GM12878 (cell line): ENCODE measurements around the gene MN1. TPM values are rescaled to one million over a fixed set of nuclear protein-coding genes. Genes with fewer than 3 reads are reported as not detected.

Experiments used
- ATAC-seq: fragments of 200-7000 bp; cut with Tn5 transposase; 3 replicates; pipeline ENCODE4 v1.9.1; 2020; ENCODE audit warnings: mild to moderate bottlenecking, moderate library complexity
- BruUV-seq: library from RNA; stranded (reverse); fragments of 400-500 nt; replicated peaks from 2 replicates; lab custom pipeline; 2021; lab: Mats Ljungman, UMichigan
- CTCF ChIA-PET: fragments of 300-600 bp; sonication (Branson Sonifier 250); formaldehyde crosslinking; extraction: SDS; loops from one replicate; lab custom pipeline; 2021; ENCODE audit warnings: inconsistent platforms; lab: Yijun Ruan, JAX
- POLR2A ChIA-PET: fragments of 350-600 bp; formaldehyde crosslinking; extraction: SDS; loops from one replicate; lab custom pipeline; 2021; ENCODE audit warnings: inconsistent platforms; lab: Charles Lee
- RAD21 ChIA-PET: fragments of 300-600 bp; sonication (Branson Sonifier 250); formaldehyde crosslinking; loops from one replicate; lab custom pipeline; 2023; ENCODE audit warnings: antibody characterized with exemption; ENCODE audit not compliant: unreplicated experiment; lab: Charles Lee
- SMC1A ChIA-PET: fragments of 300-600 bp; sonication (Branson Sonifier 250); formaldehyde crosslinking; loops from one replicate; lab custom pipeline; 2023; ENCODE audit not compliant: unreplicated experiment, uncharacterized antibody; lab: Charles Lee
- DNase-seq: peaks from one replicate; pipeline ENCODE4 v3.0.0-alpha.2; 2011; ENCODE audit warnings: low read depth, low spot score
- FAIRE-seq: peaks from 3 replicates; lab custom pipeline; 2011; peaks lifted over from hg19 to GRCh38; lab: Jason Lieb, UNC
- H2AFZ ChIP-seq: 2 replicates; pipeline ENCODE4 v1.6.0; 2011; ENCODE audit warnings: low read depth, low read length, control low read depth; ENCODE audit not compliant: control insufficient read depth
- H3K27ac ChIP-seq: 2 replicates; pipeline ENCODE4 v1.5.1; 2011; ENCODE audit warnings: control low read depth; ENCODE audit not compliant: control insufficient read depth, insufficient read depth
- H3K27me3 ChIP-seq, 2 experiments: replicated peaks in 1 of 2; 2 replicates each; pipeline versions ENCODE4 v1.6.0 to v1.6.1; 2011; ENCODE audit warnings: low read length in 1 of 2; ENCODE audit not compliant: control insufficient read depth in 2 of 2, insufficient read depth in 2 of 2
- H3K36me3 ChIP-seq, 2 experiments: 2 replicates each; pipeline ENCODE4 v1.5.1; 2011; ENCODE audit warnings: low read length in 1 of 2; ENCODE audit not compliant: control insufficient read depth in 2 of 2, insufficient read depth in 2 of 2
- H3K4me1 ChIP-seq: 2 replicates; pipeline ENCODE4 v1.6.1; 2011; ENCODE audit warnings: mild to moderate bottlenecking, low read length, moderate library complexity, mixed read lengths; ENCODE audit not compliant: control insufficient read depth, insufficient read depth
- H3K4me2 ChIP-seq: 2 replicates; pipeline ENCODE4 v1.6.0; 2011; ENCODE audit warnings: control low read depth; ENCODE audit not compliant: control insufficient read depth, insufficient read depth
- H3K4me3 ChIP-seq: fragments of 200-600 bp; sonication (generic); 2 replicates; pipeline ENCODE4 v1.5.1; 2016
- H3K79me2 ChIP-seq: 2 replicates; pipeline ENCODE4 v1.6.0; 2011; ENCODE audit warnings: low read length; ENCODE audit not compliant: control insufficient read depth, insufficient read depth
- H3K9ac ChIP-seq: 2 replicates; pipeline ENCODE4 v1.8.0; 2011; ENCODE audit warnings: low read length, control low read depth, mixed read lengths; ENCODE audit not compliant: control insufficient read depth, insufficient read depth
- H3K9me3 ChIP-seq: replicated peaks from 3 replicates; pipeline ENCODE4 v1.5.1; 2011; ENCODE audit warnings: mild to moderate bottlenecking, low read length; ENCODE audit not compliant: control insufficient read depth, insufficient read depth
- H4K20me1 ChIP-seq: 2 replicates; pipeline ENCODE4 v1.6.0; 2011; ENCODE audit not compliant: control insufficient read depth, insufficient read depth
- ATF7 ChIP-seq: fragments of 450-650 bp; IDR thresholded peaks from 2 replicates; pipeline ENCODE4 v1.6.1; 2016; ENCODE audit warnings: low read depth, mild to moderate bottlenecking
- BHLHE40 ChIP-seq, 2 experiments: fragments of 450-650 bp in 1 of 2; IDR thresholded peaks; 2 replicates each; pipeline ENCODE4 v1.6.1; 2011 to 2017; ENCODE audit warnings: low read depth in 2 of 2, borderline replicate concordance in 1 of 2, improper control_type of control experiment in 1 of 2, low read length in 1 of 2, mild to moderate bottlenecking in 1 of 2
- CREM ChIP-seq: IDR thresholded peaks from 2 replicates; pipeline ENCODE4 v1.6.1; 2014; ENCODE audit warnings: antibody characterized with exemption, low read depth
- HCFC1 ChIP-seq: fragments of 150-350 bp; IDR thresholded peaks from 2 replicates; pipeline ENCODE4 v1.6.1; 2014; ENCODE audit warnings: low read length
- HSF1 ChIP-seq: fragments of 150-350 bp; IDR thresholded peaks from 2 replicates; pipeline ENCODE4 v1.6.1; 2014; ENCODE audit warnings: mild to moderate bottlenecking, low read depth, low read length
- MTA2 ChIP-seq: fragments of 450-650 bp; IDR thresholded peaks from 2 replicates; pipeline ENCODE4 v1.6.1; 2016; ENCODE audit warnings: low read depth, mild to moderate bottlenecking, moderate library complexity
- NBN ChIP-seq: fragments of 450-650 bp; IDR thresholded peaks from 2 replicates; pipeline ENCODE4 v1.6.1; 2016
- NFYA ChIP-seq: IDR thresholded peaks from 2 replicates; pipeline ENCODE4 v1.6.1; 2011; ENCODE audit warnings: low read depth, mild to moderate bottlenecking, low read length, improper control_type of control experiment, borderline replicate concordance
- POLR2AphosphoS2 ChIP-seq: IDR thresholded peaks from 2 replicates; pipeline ENCODE4 v1.6.1; 2011; ENCODE audit warnings: low read depth, mild to moderate bottlenecking, low read length, improper control_type of control experiment, moderate library complexity
- STAT1 ChIP-seq: fragments of 450-650 bp; conservative IDR thresholded peaks from 2 replicates; pipeline ENCODE4 v1.6.1; 2014; ENCODE audit warnings: antibody characterized with exemption, mild to moderate bottlenecking
- ZSCAN29 ChIP-seq: fragments of 450-650 bp; IDR thresholded peaks from 2 replicates; pipeline ENCODE4 v1.6.1; 2017; ENCODE audit warnings: mild to moderate bottlenecking, moderate library complexity
- WGBS: methylation state at CpG from one replicate; pipeline ENCODE4 v1.1.6; 2016; ENCODE audit warnings: low lambda C conversion rate; ENCODE audit not compliant: insufficient replicate concordance, insufficient coverage; ENCODE audit errors: missing lambda C conversion rate; 5-methylcytosine and 5-hydroxymethylcytosine counted together
- in situ Hi-C: fragments of 300-500 bp; cut with MboI; formaldehyde crosslinking; loops from 9 replicates; pipeline ENCODE4 v1.14.3; 2018; ENCODE audit warnings: mixed read lengths
- intact Hi-C: fragments of 100-400 bp; cut with micrococcal nuclease; formaldehyde crosslinking; loops from one replicate; pipeline ENCODE4 v1.14.2; 2022; ENCODE audit not compliant: unreplicated experiment
- polyA plus RNA-seq, 11 experiments: library from polyadenylated mRNA; depleted of rRNA in 4 of 11; unstranded in 6 of 11; stranded (reverse) in 5 of 11; fragments of >200 nt; fragmentation: Nextera tagmentation in 4 of 11; fragmentation: Illumina TruSeq in 1 of 11; extraction: Ambion mirVana in 4 of 11; extraction: Trizol in 1 of 11; gene quantifications; 1 replicate in 1 of 11; 2 replicates in 10 of 11; pipeline versions ENCODE4 v1.2.1 to v1.2.3, GENCODE V29; 2011 to 2016; ENCODE audit warnings: inconsistent platforms in 2 of 11, missing spikeins in 2 of 11, low read depth in 1 of 11
- total RNA-seq, 4 experiments: library from RNA; depleted of rRNA in 3 of 4; stranded (reverse); fragments of >200 nt in 3 of 4; fragmentation: Illumina TruSeq in 1 of 4; extraction: Trizol in 1 of 4; gene quantifications; 2 replicates each; pipeline versions ENCODE4 v1.2.1 to v1.2.3, GENCODE V29; 2013 to 2021
- TF ChIP-seq, protein P1 (sequence below): fragments of 450-650 bp; IDR thresholded peaks from 2 replicates; pipeline ENCODE4 v1.6.1; 2017; ENCODE audit warnings: mild to moderate bottlenecking, low read depth, inconsistent platforms; ENCODE audit not compliant: poor library complexity, severe bottlenecking
- TF ChIP-seq, protein P2 (sequence below): fragments of 450-650 bp; IDR thresholded peaks from 2 replicates; pipeline ENCODE4 v1.6.1; 2017; ENCODE audit warnings: low read depth, mild to moderate bottlenecking, moderate library complexity

Gene MN1
- total and polyA plus RNA-seq, 10 of the 15 experiments (the other 5 are each of a cell fraction or from before 2014, with no cell fraction given), result under 0.01 to 0.24 (median 0.03) TPM; not detected in 3

GRCh38 chr22:27723708-27724107, 77.8 kb downstream of the MN1 start (continued):
- TF ChIP-seq, protein P1, sequence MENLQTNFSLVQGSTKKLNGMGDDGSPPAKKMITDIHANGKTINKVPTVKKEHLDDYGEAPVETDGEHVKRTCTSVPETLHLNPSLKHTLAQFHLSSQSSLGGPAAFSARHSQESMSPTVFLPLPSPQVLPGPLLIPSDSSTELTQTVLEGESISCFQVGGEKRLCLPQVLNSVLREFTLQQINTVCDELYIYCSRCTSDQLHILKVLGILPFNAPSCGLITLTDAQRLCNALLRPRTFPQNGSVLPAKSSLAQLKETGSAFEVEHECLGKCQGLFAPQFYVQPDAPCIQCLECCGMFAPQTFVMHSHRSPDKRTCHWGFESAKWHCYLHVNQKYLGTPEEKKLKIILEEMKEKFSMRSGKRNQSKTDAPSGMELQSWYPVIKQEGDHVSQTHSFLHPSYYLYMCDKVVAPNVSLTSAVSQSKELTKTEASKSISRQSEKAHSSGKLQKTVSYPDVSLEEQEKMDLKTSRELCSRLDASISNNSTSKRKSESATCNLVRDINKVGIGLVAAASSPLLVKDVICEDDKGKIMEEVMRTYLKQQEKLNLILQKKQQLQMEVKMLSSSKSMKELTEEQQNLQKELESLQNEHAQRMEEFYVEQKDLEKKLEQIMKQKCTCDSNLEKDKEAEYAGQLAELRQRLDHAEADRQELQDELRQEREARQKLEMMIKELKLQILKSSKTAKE, result no peak

DNA sequence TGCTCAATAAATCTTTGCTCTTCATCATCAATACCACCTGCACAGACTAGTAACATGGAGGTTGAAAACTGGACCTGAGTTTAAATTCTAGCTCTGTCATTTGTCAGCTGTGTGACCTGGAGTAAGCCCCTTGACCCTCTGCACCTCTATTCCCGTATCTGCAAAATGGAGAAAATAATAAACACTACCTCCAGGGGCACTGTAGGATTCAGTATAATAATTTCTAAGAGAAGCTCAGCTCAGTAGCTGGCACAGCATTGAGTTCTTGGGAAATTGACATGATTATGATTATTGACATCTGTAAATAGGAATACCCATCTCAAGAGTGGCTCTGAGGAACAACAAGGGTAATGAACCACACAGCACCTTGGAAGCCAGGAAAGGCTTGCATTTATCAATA, 78.4 kb downstream of the MN1 start:
- BruUV-seq, result no TSS peak
- Histone ChIP-seq H3K27me3 (no peaks in the 10 kb centered on the region), H4K20me1 (no peaks in the 10 kb centered on the region), H3K4me2 (no peak overlapping the region), H3K79me2 (no peaks in the 10 kb centered on the region), H3K9me3 (no peaks in the 10 kb centered on the region), H3K9ac (no peak overlapping the region), H2AFZ (no peak overlapping the region), H3K36me3 (no peaks in the 10 kb centered on the region), H3K4me1 (no peaks in the 10 kb centered on the region), H3K4me3 (no peak overlapping the region), H3K27ac (no peak overlapping the region)
- in situ Hi-C loops (no loop called here), intact Hi-C loops (no loop called here)
- no peak for TF ChIP-seq CREM
- TF ChIP-seq NFYA, result no peak
- TF ChIP-seq NBN, result no peak
- TF ChIP-seq HSF1, result no peak
- TF ChIP-seq, protein P2, sequence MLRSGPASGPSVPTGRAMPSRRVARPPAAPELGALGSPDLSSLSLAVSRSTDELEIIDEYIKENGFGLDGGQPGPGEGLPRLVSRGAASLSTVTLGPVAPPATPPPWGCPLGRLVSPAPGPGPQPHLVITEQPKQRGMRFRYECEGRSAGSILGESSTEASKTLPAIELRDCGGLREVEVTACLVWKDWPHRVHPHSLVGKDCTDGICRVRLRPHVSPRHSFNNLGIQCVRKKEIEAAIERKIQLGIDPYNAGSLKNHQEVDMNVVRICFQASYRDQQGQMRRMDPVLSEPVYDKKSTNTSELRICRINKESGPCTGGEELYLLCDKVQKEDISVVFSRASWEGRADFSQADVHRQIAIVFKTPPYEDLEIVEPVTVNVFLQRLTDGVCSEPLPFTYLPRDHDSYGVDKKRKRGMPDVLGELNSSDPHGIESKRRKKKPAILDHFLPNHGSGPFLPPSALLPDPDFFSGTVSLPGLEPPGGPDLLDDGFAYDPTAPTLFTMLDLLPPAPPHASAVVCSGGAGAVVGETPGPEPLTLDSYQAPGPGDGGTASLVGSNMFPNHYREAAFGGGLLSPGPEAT, result no peak
- TF ChIP-seq HCFC1, result no peak
- TF ChIP-seq ZSCAN29, result no peak
- no peak for TF ChIP-seq ATF7
- no peak for TF ChIP-seq MTA2
- no peak for TF ChIP-seq STAT1
- TF ChIP-seq POLR2AphosphoS2, result no peak
- TF ChIP-seq BHLHE40 (IDR thresholded peaks at IDR 0.05; ENCODE audit: borderline replicate concordance in 1 of 2, low read depth in 2 of 2, low read length in 1 of 2), result no peak
- ChIA-PET POLR2A (no interaction called here), SMC1A (no interaction called here), CTCF (no interaction called here), RAD21 (no interaction called here)
- WGBS, result 0% methylated on average over 1 of the region's 1 CpG
- DNase-seq (no peak), FAIRE-seq (no peak), ATAC-seq (no peak)
